OCI-LY7 (cell line): Measurements from ENCODE around the gene THRB. TPM values are rescaled to one million over a fixed set of nuclear protein-coding genes. Genes with fewer than 3 reads are reported as not detected.

Experiments
- BruUV-seq: library from RNA; stranded (reverse); fragments of 400-500 nt; replicated peaks from 2 replicates; lab custom pipeline; 2021; lab: Mats Ljungman, UMichigan
- CTCF ChIA-PET: fragments of 300-600 bp; sonication (Branson Sonifier 250); formaldehyde crosslinking; loops from one replicate; lab custom pipeline; 2022; ENCODE audit warnings: antibody characterized with exemption; ENCODE audit not compliant: unreplicated experiment; lab: Charles Lee
- POLR2A ChIA-PET: fragments of 300-600 bp; sonication (Branson Sonifier 250); formaldehyde crosslinking; loops from one replicate; lab custom pipeline; 2022; ENCODE audit warnings: antibody characterized with exemption; lab: Charles Lee
- DNase-seq: peaks from one replicate; pipeline ENCODE4 v3.0.0-alpha.2; 2015; ENCODE audit warnings: low spot score
- H2AFZ ChIP-seq: fragments of 200-600 bp; sonication (generic), shearing (Covaris generic); 2 replicates; pipeline ENCODE4 v1.6.1; 2014; ENCODE audit warnings: mild to moderate bottlenecking, antibody characterized with exemption, low read length, moderate library complexity
- H3K27ac ChIP-seq: fragments of 200-600 bp; sonication (generic); 2 replicates; pipeline ENCODE4 v1.5.1; 2014; ENCODE audit warnings: mixed run types, low read depth, mild to moderate bottlenecking, moderate library complexity, low read length, inconsistent platforms; ENCODE audit not compliant: poor library complexity, severe bottlenecking
- H3K36me3 ChIP-seq: fragments of 200-600 bp; sonication (generic); 2 replicates; pipeline ENCODE4 v1.6.1; 2014; ENCODE audit warnings: mild to moderate bottlenecking, antibody characterized with exemption, low read length, moderate library complexity, mixed read lengths; ENCODE audit not compliant: insufficient read depth
- H3K4me1 ChIP-seq: fragments of 200-600 bp; sonication (generic); 2 replicates; pipeline ENCODE4 v1.5.1; 2014; ENCODE audit warnings: mild to moderate bottlenecking, low read length; ENCODE audit not compliant: insufficient read depth, poor library complexity, severe bottlenecking
- H3K4me2 ChIP-seq: fragments of 200-600 bp; sonication (generic); 2 replicates; pipeline ENCODE4 v1.6.1; 2014; ENCODE audit warnings: mild to moderate bottlenecking, low read length
- H3K4me3 ChIP-seq: fragments of 200-600 bp; sonication (generic); 2 replicates; pipeline ENCODE4 v1.5.1; 2014; ENCODE audit warnings: mild to moderate bottlenecking, low read depth, low read length; ENCODE audit not compliant: poor library complexity, severe bottlenecking
- H3K79me2 ChIP-seq: fragments of 200-600 bp; sonication (generic); 2 replicates; pipeline ENCODE4 v1.6.1; 2016; ENCODE audit warnings: low read depth, mild to moderate bottlenecking, low read length, moderate library complexity, mixed read lengths; ENCODE audit not compliant: insufficient read depth
- H3K9me2 ChIP-seq: fragments of 200-600 bp; sonication (generic); 2 replicates; pipeline ENCODE4 v1.6.1; 2016; ENCODE audit warnings: mild to moderate bottlenecking, low read length, mixed read lengths; ENCODE audit not compliant: insufficient read depth
- H3K9me3 ChIP-seq: fragments of 200-600 bp; sonication (generic); 2 replicates; pipeline ENCODE4 v1.6.1; 2014; ENCODE audit warnings: mild to moderate bottlenecking, mixed run types, low read length, mixed read lengths
- H4K20me1 ChIP-seq: fragments of 200-600 bp; sonication (generic); 2 replicates; pipeline ENCODE4 v1.6.1; 2014; ENCODE audit warnings: mild to moderate bottlenecking, antibody characterized with exemption, low read length, moderate library complexity, mixed read lengths; ENCODE audit not compliant: insufficient read depth
- EZH2phosphoT487 ChIP-seq: fragments of 200-600 bp; sonication (generic); IDR thresholded peaks from 2 replicates; pipeline ENCODE4 v1.6.1; 2018; ENCODE audit warnings: low read depth, borderline replicate concordance, mild to moderate bottlenecking, mixed run types, antibody characterized with exemption, low read length, moderate library complexity, mixed read lengths
- intact Hi-C: fragments of 100-400 bp; cut with micrococcal nuclease; formaldehyde crosslinking; loops from one replicate; pipeline ENCODE4 v1.10.0; 2022; ENCODE audit not compliant: unreplicated experiment
- total RNA-seq, 2 experiments: library from RNA; depleted of rRNA in 1 of 2; stranded (reverse); fragments of >200 nt in 1 of 2; shearing (Covaris generic) in 1 of 2; gene quantifications; 2 replicates each; pipeline ENCODE4 v1.2.3, GENCODE V29; 2014 to 2022
- TF ChIP-seq, protein P1 (sequence below): fragments of 200-600 bp; sonication (generic); conservative IDR thresholded peaks from 2 replicates; pipeline ENCODE4 v1.5.1; 2014; ENCODE audit warnings: mild to moderate bottlenecking, antibody characterized with exemption, low read length, moderate library complexity, mixed read lengths

The THRB gene
- total RNA-seq, 2 experiments from 2014 or later = not detected

DNA sequence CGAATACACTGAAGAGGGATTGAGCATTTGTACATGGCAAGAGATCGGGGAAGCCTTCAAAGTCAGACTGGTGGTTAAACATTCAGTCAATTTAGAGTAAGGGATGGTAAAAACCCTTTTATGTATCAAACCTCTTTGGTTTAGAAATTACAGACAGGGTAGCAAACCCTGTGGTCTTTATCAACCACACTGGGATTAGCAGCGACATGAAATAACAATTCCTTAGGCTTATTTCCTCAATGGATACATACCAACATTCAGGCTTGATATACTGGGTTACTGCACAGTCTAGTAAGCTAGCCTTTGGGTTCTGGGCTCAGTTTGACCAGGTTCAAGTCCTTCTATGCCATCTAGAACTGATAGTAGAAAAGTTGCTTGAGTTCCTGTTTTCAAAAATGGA, 127.4 kb downstream of the THRB start:
- H3K9me2 ChIP-seq = no peaks in the 10 kb centered on the region
- BruUV-seq = no TSS peak
- intact Hi-C loops = no loop called here
- no peak for TF ChIP-seq EZH2phosphoT487
- TF ChIP-seq, protein P1, sequence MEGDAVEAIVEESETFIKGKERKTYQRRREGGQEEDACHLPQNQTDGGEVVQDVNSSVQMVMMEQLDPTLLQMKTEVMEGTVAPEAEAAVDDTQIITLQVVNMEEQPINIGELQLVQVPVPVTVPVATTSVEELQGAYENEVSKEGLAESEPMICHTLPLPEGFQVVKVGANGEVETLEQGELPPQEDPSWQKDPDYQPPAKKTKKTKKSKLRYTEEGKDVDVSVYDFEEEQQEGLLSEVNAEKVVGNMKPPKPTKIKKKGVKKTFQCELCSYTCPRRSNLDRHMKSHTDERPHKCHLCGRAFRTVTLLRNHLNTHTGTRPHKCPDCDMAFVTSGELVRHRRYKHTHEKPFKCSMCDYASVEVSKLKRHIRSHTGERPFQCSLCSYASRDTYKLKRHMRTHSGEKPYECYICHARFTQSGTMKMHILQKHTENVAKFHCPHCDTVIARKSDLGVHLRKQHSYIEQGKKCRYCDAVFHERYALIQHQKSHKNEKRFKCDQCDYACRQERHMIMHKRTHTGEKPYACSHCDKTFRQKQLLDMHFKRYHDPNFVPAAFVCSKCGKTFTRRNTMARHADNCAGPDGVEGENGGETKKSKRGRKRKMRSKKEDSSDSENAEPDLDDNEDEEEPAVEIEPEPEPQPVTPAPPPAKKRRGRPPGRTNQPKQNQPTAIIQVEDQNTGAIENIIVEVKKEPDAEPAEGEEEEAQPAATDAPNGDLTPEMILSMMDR = no peak
- H3K4me1 ChIP-seq = no peaks in the 10 kb centered on the region
- no peak overlapping the region for H3K27ac ChIP-seq
- ChIA-PET CTCF (no interaction called here), POLR2A (no interaction called here)
- H2AFZ ChIP-seq = no peak overlapping the region
- no peak for DNase-seq
- H4K20me1 ChIP-seq = no peaks in the 10 kb centered on the region
- H3K36me3 ChIP-seq = no peaks in the 10 kb centered on the region
- no peak overlapping the region for H3K4me3 ChIP-seq
- no peaks in the 10 kb centered on the region for H3K79me2 ChIP-seq
- no peaks in the 10 kb centered on the region for H3K9me3 ChIP-seq
- no peak overlapping the region for H3K4me2 ChIP-seq

DNA sequence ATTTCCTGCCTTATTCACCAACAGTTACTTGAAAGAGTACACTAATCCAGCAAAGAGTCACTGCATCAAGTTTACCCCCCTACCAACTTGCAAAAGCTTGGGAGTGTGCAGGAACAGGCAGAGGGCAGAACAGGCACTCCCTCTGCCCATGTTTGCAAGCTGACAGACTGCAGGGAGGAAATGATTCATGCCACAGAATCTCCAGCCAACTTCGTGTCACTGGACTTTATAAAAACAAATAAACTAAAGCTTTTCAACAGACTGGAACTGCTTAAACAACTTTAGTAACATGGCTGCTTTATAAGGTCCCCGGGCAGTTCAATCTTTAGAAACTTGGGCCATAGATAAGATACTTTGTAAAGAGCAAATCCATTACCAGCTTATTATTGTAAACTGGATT, 129.5 kb downstream of the THRB start:
- TF ChIP-seq, protein P1 = no peak
- no peak for TF ChIP-seq EZH2phosphoT487
- Histone ChIP-seq H2AFZ (no peak overlapping the region), H3K4me2 (no peak overlapping the region), H4K20me1 (no peaks in the 10 kb centered on the region), H3K79me2 (no peaks in the 10 kb centered on the region), H3K36me3 (no peaks in the 10 kb centered on the region), H3K9me2 (no peaks in the 10 kb centered on the region), H3K9me3 (no peaks in the 10 kb centered on the region), H3K4me1 (no peaks in the 10 kb centered on the region), H3K4me3 (no peak overlapping the region), H3K27ac (no peak overlapping the region)
- BruUV-seq = no TSS peak
- intact Hi-C loops = no loop called here
- POLR2A ChIA-PET = interaction anchor here (0.7 to 1.1 kb wide), 2 partner anchors 9 to 60 kb away, joined by 3 to 4 read pairs; no protein-coding TSS in a partner anchor
- no peak for DNase-seq
- CTCF ChIA-PET = no interaction called here

GRCh38 chr3:24364359-24364758, 130.3 kb downstream of the THRB start:
- H3K4me1 ChIP-seq = no peaks in the 10 kb centered on the region
- ChIA-PET POLR2A (interaction anchor here (0.8 to 1.1 kb wide), 2 partner anchors 10 to 100 kb away, joined by 4 read pairs; no protein-coding TSS in a partner anchor), CTCF (no interaction called here)
- H3K4me2 ChIP-seq = no peak overlapping the region
- H3K27ac ChIP-seq = no peak overlapping the region
- intact Hi-C loops = no loop called here
- no peaks in the 10 kb centered on the region for H3K9me2 ChIP-seq
- DNase-seq = no peak
- no peak overlapping the region for H3K4me3 ChIP-seq
- BruUV-seq = no TSS peak
- no peaks in the 10 kb centered on the region for H4K20me1 ChIP-seq
- H3K36me3 ChIP-seq = no peaks in the 10 kb centered on the region
- H3K9me3 ChIP-seq = no peaks in the 10 kb centered on the region
- no peaks in the 10 kb centered on the region for H3K79me2 ChIP-seq
- TF ChIP-seq, protein P1 = no peak
- TF ChIP-seq EZH2phosphoT487 = no peak
- H2AFZ ChIP-seq = no peak overlapping the region
